ENCODE data around the gene QRICH1. TPM values are rescaled to one million over a fixed set of nuclear protein-coding genes. Genes with fewer than 3 reads are reported as not detected.

The QRICH1 gene
- total and polyA plus RNA-seq, 2 of the 13 experiments (the other 11 are each of a cell fraction or from before 2014, with no cell fraction given) = 52.6 to 102 TPM

GRCh38 chr3:49021813-49022687 lies 71.8 kb downstream of the QRICH1 start, which contains the start of gene NDUFAF3 (continued):
- TF ChIP-seq E2F2 (CRISPR knock-in tag; IDR thresholded peaks at IDR 0.05; ENCODE audit: borderline replicate concordance) (peak; percentile 89; the same call in 1 of the 2 replicates), ZNF251 (CRISPR knock-in tag; IDR thresholded peaks at IDR 0.05) (no peak), CHD4 (IDR thresholded peaks at IDR 0.05; ENCODE audit: borderline replicate concordance, low read length) (no peak), ZNF414 (CRISPR knock-in tag; IDR thresholded peaks at IDR 0.05) (0 out of 2 replicates have a peak, but pooled peaks have one; percentile 88), PHF21A (CRISPR knock-in tag; IDR thresholded peaks at IDR 0.05) (peak; percentile 75; the same call in 1 of the 2 replicates), PAWR (CRISPR knock-in tag; IDR thresholded peaks at IDR 0.05; ENCODE audit: borderline replicate concordance) (no peak), ZNF83 (CRISPR knock-in tag; IDR thresholded peaks at IDR 0.05; ENCODE audit: borderline replicate concordance) (peak; percentile 75; the same call in 1 of the 2 replicates), ZSCAN21 (CRISPR knock-in tag; IDR thresholded peaks at IDR 0.05; ENCODE audit: borderline replicate concordance) (peak; percentile 60; the same call in 1 of the 2 replicates), BCLAF1 (IDR thresholded peaks at IDR 0.05) (no peak), HIVEP1 (CRISPR knock-in tag; IDR thresholded peaks at IDR 0.05) (peak; percentile 72; the same call in 1 of the 2 replicates), WIZ (CRISPR knock-in tag; IDR thresholded peaks at IDR 0.05) (no peak), THAP7 (CRISPR knock-in tag; IDR thresholded peaks at IDR 0.05) (no peak), TAF15 (IDR thresholded peaks at IDR 0.05; ENCODE audit: low read depth, low read length, poor library complexity, severe bottlenecking) (no peak), GTF3A (CRISPR knock-in tag; conservative IDR thresholded peaks at IDR 0.05) (no peak), SIN3B (IDR thresholded peaks at IDR 0.05; ENCODE audit: low read length) (peak; percentile 39; the same call in 1 of the 2 replicates), BRF2 (CRISPR knock-in tag; IDR thresholded peaks at IDR 0.05) (no peak), PLSCR1 (CRISPR knock-in tag; IDR thresholded peaks at IDR 0.05; ENCODE audit: borderline replicate concordance) (0 out of 2 replicates have a peak, but pooled peaks have one; percentile 24), ZBTB25 (CRISPR knock-in tag; IDR thresholded peaks at IDR 0.05) (peak; percentile 91; the same call in 1 of the 2 replicates)

All from HepG2 (cell line).